Testis (tissue), 3 donors: Measurements from ENCODE around the gene ZFPM1. TPM values are rescaled to one million over a fixed set of nuclear protein-coding genes. Genes with fewer than 3 reads are reported as not detected.

Experiments used
- DNase-seq: peaks from one replicate; pipeline ENCODE4 v3.0.0-alpha.2; 2019
- H3K27ac ChIP-seq, 2 donors: fragments of 200-600 bp; sonication (generic); one replicate each; pipeline ENCODE4 v1.5.1; 2019
- H3K27me3 ChIP-seq: fragments of 200-600 bp; sonication (generic); one replicate; pipeline ENCODE4 v1.5.1; 2019
- H3K36me3 ChIP-seq: fragments of 200-600 bp; sonication (generic); one replicate; pipeline ENCODE4 v1.5.1; 2017; ENCODE audit warnings: low read depth; ENCODE audit errors: missing control alignments
- H3K4me1 ChIP-seq: fragments of 200-600 bp; sonication (generic); one replicate; pipeline ENCODE4 v1.5.1; 2019
- H3K4me3 ChIP-seq, 2 donors: fragments of 200-600 bp; sonication (generic); one replicate each; pipeline ENCODE4 v1.5.1; 2017 to 2019
- H3K9me3 ChIP-seq: fragments of 200-600 bp; sonication (generic); one replicate; pipeline ENCODE4 v1.5.1; 2017
- POLR2A ChIP-seq: fragments of 450-650 bp; IDR thresholded peaks from one replicate; pipeline ENCODE4 v1.6.1; 2017; ENCODE audit warnings: antibody characterized with exemption, mild to moderate bottlenecking, moderate library complexity
- WGBS, 2 donors: methylation state at CpG; one replicate each; pipeline ENCODE4 v1.1.5; 2018; 5-methylcytosine and 5-hydroxymethylcytosine counted together
- intact Hi-C: fragments of 100-400 bp; cut with DNase I; formaldehyde crosslinking; loops from one replicate; pipeline ENCODE4 v1.15.1; 2023; ENCODE audit warnings: low total_unique reads
- polyA plus RNA-seq: library from polyadenylated mRNA; stranded (reverse); fragments of 350-450 nt; fragmentation: Illumina TruSeq; extraction: RNeasy Lipid Tissue Mini Kit (QIAGEN cat#74804); gene quantifications from one replicate; pipeline ENCODE4 v1.2.3, GENCODE V29; 2014; ENCODE audit warnings: low read depth, low replicate concordance; ENCODE audit not compliant: insufficient read depth
- total RNA-seq, 2 donors: library from RNA; depleted of rRNA; stranded (reverse); fragments of >200 nt; gene quantifications; one replicate each; pipeline ENCODE4 v1.2.3, GENCODE V29; 2016
- TF ChIP-seq, protein P1 (sequence below), 3 experiments: fragments of 450-650 bp in 2 of 3; fragments of 200-600 bp in 1 of 3; sonication (generic) in 1 of 3; IDR thresholded peaks; one replicate each; pipeline ENCODE4 v1.5.1; 2016 to 2019; ENCODE audit warnings: antibody characterized with exemption in 3 of 3, mild to moderate bottlenecking in 2 of 3, moderate library complexity in 1 of 3

The ZFPM1 gene
- total and polyA plus RNA-seq, 3 donors from 2014 or later: 12.8 to 25.1 (median 23.9) TPM

DNA sequence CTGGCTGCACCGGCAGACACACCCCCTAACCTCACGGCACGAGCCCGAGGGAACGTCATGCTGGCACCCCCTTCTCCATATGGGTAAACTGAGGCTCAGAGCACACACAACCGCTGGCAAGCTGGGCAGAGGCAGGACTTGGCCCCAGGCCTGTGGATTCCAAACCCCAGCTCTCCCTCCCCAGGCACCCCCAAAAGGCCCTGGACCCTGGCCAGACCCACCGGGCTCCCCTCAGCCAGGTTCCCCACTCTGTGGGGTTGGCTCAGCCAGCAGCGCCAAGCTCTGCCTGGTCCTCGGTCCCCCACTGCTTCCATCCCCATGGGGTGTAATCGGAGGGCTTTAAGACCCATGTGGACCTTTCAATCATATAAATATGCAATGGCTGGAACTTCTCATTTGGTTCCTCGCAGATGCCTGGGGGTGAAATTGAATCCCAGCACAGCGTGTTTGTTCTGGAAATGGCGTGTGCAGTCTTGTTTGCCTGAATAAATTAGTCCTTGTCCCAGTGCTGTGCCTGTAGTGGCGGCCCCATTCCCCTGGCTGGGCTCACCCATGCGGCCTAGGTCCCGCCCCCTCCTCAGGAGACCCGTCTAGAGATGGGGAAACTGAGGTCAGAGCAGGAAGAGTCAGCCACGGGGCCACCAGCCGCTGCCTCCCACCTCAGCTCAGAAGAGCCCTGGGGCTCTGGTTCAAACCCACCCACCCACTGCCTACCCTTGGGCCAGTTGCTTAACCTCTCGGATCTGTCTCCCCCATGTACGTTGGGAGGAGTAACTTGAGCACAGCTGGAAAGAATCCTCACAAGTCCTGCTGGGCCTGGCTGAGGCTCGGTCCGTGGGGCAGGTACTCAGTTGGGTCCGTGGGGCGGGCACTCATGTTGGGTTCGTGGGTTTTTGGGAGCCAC, 57.3 kb downstream of the ZFPM1 start:
- intact Hi-C loops: no loop called here

DNA sequence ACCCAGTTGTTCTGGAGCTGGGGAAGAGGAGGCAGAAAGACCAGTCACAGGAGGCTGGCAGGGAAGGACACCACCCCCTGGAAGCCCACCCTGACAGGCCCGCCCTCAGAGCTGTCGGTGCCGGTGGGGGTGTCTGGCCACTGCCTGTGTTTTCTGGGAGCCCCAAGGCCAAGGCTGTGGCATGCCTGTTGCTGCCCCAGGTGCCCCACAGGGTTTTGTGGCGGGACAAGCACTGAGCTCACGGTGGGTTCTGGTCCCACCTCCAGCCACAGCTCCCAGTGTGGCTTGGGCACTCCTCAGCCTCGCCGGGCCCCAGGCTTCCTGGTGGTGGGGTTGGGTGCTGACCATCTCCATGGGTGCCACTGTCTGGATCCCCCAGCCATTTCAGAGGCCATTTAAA, 58.0 kb downstream of the ZFPM1 start:
- no peak overlapping the region for H3K4me3 ChIP-seq
- WGBS, 2 donors: 95 to 100% methylated on average over 2 to 7 of the region's 7 CpGs
- intact Hi-C loops: no loop called here

More for the DNA sequence above, 57.3 kb downstream of the ZFPM1 start:
- no peaks in the 10 kb centered on the region for H3K9me3 ChIP-seq
- no peak for TF ChIP-seq POLR2A
- TF ChIP-seq, protein P1, sequence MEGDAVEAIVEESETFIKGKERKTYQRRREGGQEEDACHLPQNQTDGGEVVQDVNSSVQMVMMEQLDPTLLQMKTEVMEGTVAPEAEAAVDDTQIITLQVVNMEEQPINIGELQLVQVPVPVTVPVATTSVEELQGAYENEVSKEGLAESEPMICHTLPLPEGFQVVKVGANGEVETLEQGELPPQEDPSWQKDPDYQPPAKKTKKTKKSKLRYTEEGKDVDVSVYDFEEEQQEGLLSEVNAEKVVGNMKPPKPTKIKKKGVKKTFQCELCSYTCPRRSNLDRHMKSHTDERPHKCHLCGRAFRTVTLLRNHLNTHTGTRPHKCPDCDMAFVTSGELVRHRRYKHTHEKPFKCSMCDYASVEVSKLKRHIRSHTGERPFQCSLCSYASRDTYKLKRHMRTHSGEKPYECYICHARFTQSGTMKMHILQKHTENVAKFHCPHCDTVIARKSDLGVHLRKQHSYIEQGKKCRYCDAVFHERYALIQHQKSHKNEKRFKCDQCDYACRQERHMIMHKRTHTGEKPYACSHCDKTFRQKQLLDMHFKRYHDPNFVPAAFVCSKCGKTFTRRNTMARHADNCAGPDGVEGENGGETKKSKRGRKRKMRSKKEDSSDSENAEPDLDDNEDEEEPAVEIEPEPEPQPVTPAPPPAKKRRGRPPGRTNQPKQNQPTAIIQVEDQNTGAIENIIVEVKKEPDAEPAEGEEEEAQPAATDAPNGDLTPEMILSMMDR (IDR thresholded peaks at IDR 0.05): no peak
- no peaks in the 10 kb centered on the region for H3K36me3 ChIP-seq
- H3K27ac ChIP-seq: no peak overlapping the region
- H3K4me3 ChIP-seq: no peak overlapping the region
- no peaks in the 10 kb centered on the region for H3K27me3 ChIP-seq
- H3K4me1 ChIP-seq: peaks cover 23% of the 10 kb centered on the region
- DNase-seq: no peak
- WGBS, 2 donors: 78 to 79% methylated on average over 17 to 26 of the region's 26 CpGs

DNA sequence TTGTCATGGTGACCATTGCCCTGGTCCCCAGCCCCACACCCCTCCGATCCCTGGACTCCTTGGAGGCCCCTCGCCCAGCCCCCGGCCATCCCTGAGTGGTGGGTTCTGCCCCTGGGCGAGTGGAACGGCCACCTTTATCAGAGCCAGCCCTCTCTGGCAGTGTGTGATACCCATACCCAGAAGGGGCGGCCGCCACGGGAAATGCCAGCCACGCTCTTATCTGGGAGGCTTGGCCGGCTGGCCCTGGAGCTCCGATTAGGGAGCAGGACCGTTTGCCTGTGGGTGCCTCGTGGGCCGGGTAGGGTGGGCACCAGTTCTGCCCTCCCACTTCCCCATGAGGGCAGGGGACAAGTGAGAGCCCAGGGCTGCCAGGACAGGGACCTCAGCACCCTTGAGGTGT, 58.8 kb downstream of the ZFPM1 start:
- H3K27ac ChIP-seq: no peak overlapping the region
- H3K36me3 ChIP-seq: no peaks in the 10 kb centered on the region
- WGBS, 2 donors: 74 to 93% methylated on average over 3 to 14 of the region's 14 CpGs
- intact Hi-C loops: no loop called here
- H3K4me3 ChIP-seq: no peak overlapping the region
- no peaks in the 10 kb centered on the region for H3K27me3 ChIP-seq
- TF ChIP-seq POLR2A: no peak
- TF ChIP-seq, protein P1 (IDR thresholded peaks at IDR 0.05): no peak
- no peaks in the 10 kb centered on the region for H3K9me3 ChIP-seq
- H3K4me1 ChIP-seq: peaks cover 23% of the 10 kb centered on the region
- DNase-seq: no peak

More for the DNA sequence above, 58.0 kb downstream of the ZFPM1 start:
- H3K27me3 ChIP-seq: no peaks in the 10 kb centered on the region
- DNase-seq: no peak
- H3K36me3 ChIP-seq: no peaks in the 10 kb centered on the region
- no peaks in the 10 kb centered on the region for H3K9me3 ChIP-seq
- peaks cover 23% of the 10 kb centered on the region for H3K4me1 ChIP-seq
- TF ChIP-seq, protein P1 (IDR thresholded peaks at IDR 0.05): no peak
- no peak for TF ChIP-seq POLR2A
- no peak overlapping the region for H3K27ac ChIP-seq

DNA sequence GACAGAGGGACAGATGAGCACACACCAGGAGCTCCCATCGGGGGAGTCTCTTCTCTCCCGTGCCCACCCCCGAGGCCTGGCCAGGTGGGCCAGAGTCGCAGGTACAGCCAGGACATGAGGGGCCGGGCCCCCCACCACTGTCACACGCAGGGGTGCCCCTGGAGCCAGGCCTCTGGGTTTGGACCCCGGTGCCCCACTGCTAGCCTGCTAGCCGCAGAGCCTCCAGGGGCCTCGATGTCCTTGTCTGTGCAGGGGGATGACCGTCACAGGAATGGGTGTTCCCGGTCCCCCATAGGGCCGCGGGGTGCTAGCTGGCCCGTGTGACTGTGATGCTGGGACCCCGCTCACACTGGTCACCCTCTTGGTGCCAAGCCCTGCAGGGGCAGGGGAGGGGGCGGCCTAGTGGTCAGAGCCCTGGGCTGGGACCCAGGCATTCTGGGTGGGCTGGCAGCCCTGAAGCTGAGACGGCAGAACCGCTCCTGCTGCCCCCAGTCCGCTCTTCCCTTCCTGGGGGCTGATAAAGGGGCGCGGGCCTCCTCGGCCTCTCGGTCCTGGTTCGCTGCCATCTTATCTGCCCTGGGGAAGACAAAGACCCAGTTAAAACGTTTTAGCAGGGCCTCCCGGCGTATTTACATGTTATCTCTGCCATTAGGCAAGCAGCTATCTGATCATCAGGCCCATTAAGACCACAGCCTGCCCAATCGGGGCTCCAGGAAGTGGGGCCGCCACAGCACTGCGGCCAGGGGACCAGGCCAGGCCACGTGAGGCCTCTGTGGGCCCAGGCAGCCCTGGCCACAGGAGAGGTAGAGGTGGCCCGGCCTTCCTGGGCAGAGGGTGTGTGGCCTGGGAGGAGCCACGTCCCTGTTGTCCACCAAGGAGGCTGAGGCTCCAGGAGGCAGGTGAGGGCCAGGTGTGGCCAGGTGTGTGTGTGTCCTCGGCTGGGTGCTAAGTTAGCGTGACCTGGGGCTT, 59.9 kb downstream of the ZFPM1 start:
- intact Hi-C loops: no loop called here
- H3K4me3 ChIP-seq: no peak overlapping the region
- DNase-seq: no peak
- no peaks in the 10 kb centered on the region for H3K36me3 ChIP-seq
- H3K4me1 ChIP-seq: peaks cover 23% of the 10 kb centered on the region
- no peak for TF ChIP-seq POLR2A
- TF ChIP-seq, protein P1 (IDR thresholded peaks at IDR 0.05): no peak
- H3K27me3 ChIP-seq: no peaks in the 10 kb centered on the region
- H3K9me3 ChIP-seq: no peaks in the 10 kb centered on the region
- no peak overlapping the region for H3K27ac ChIP-seq
- WGBS, 2 donors: 69 to 85% methylated on average over 14 to 30 of the region's 35 CpGs
